Dermis microvascular lymphatic vessel endothelial cell (primary cell): ENCODE results near the gene ERBIN. TPM values are rescaled to one million over a fixed set of nuclear protein-coding genes. Genes with fewer than 3 reads are reported as not detected.
"Not testable (repeated sequence)": the region's sequence is repeated elsewhere in the genome, so short reads cannot be mapped to it uniquely, and the experiment has no call there.

Source experiments
- DNase-seq, 2 donors: peaks; one replicate each; pipeline versions ENCODE4 v3.0.0 to v3.0.0-alpha.2; 2010; ENCODE audit warnings: low read depth in 2 of 2
- total RNA-seq: library from RNA; depleted of rRNA; stranded (reverse); fragments of >200 nt; gene quantifications from 2 replicates; pipeline ENCODE4 v1.2.1, GENCODE V29; 2014

Gene ERBIN
- total RNA-seq, 1 donor from 2014 or later: 53.1 TPM

GRCh38 chr5:66001952-66002351 is 75.6 kb downstream of the ERBIN start:
- DNase-seq: no peak

GRCh38 chr5:66002415-66002814 is 76.0 kb downstream of the ERBIN start:
- DNase-seq: no peak

GRCh38 chr5:66004216-66004615 is 77.8 kb downstream of the ERBIN start:
- no peak for DNase-seq

GRCh38 chr5:66009277-66009676 is 82.9 kb downstream of the ERBIN start:
- DNase-seq: no peak

- DNase-seq: no peak
Observed at GRCh38 chr5:66010476-66010875, 84.1 kb downstream of the ERBIN start.

- no peak for DNase-seq
Observed at GRCh38 chr5:66012271-66012670, 85.9 kb downstream of the ERBIN start.

- no peak for DNase-seq
Observed at GRCh38 chr5:66013397-66013796, 87.0 kb downstream of the ERBIN start.

- DNase-seq: no peak
Observed at GRCh38 chr5:66013906-66014305, 87.5 kb downstream of the ERBIN start.

GRCh38 chr5:66015196-66015960 is 89.0 kb downstream of the ERBIN start:
- DNase-seq: peak; percentile 17 to 18

- DNase-seq: no peak
Observed at GRCh38 chr5:66021585-66021984, 95.2 kb downstream of the ERBIN start.

- no peak for DNase-seq
Observed at GRCh38 chr5:66039296-66039695, 112.9 kb downstream of the ERBIN start.

- DNase-seq: no peak
Observed at GRCh38 chr5:66039701-66040100, 113.3 kb downstream of the ERBIN start.

- no peak for DNase-seq
Observed at GRCh38 chr5:66041627-66042026, 115.3 kb downstream of the ERBIN start.

- no peak for DNase-seq
Observed at GRCh38 chr5:66057239-66057638, 130.9 kb downstream of the ERBIN start.

- not testable (repeated sequence) for DNase-seq
Observed at GRCh38 chr5:66061320-66061719, 134.9 kb downstream of the ERBIN start.

- not testable (repeated sequence) for DNase-seq
Observed at GRCh38 chr5:66063061-66063460, 136.7 kb downstream of the ERBIN start.

- DNase-seq: no peak
Observed at GRCh38 chr5:66066826-66067225, 140.5 kb downstream of the ERBIN start.

- no peak for DNase-seq
Observed at GRCh38 chr5:66072031-66072430, 145.7 kb downstream of the ERBIN start.

- no peak for DNase-seq
Observed at GRCh38 chr5:66074901-66075300, 148.5 kb downstream of the ERBIN start.

GRCh38 chr5:66080664-66081063 is 154.3 kb downstream of the ERBIN start:
- no peak for DNase-seq

- DNase-seq: no peak
Observed at GRCh38 chr5:66089384-66089783, 163.0 kb downstream of the ERBIN start.

GRCh38 chr5:66100851-66101250 is 174.5 kb downstream of the ERBIN start:
- DNase-seq: no peak

GRCh38 chr5:66113160-66113559 is 186.8 kb downstream of the ERBIN start:
- no peak for DNase-seq

- no peak for DNase-seq
Observed at GRCh38 chr5:66118304-66118703, 191.9 kb downstream of the ERBIN start.
